H9 (cell line): ENCODE measurements around the gene TMEM219. TPM values are rescaled to one million over a fixed set of nuclear protein-coding genes. Genes with fewer than 3 reads are reported as not detected.

ENCODE experiments used
- DNase-seq: peaks from one replicate; pipeline ENCODE4 v3.0.0-alpha.2; 2017
- H2AFZ ChIP-seq: one replicate; pipeline ENCODE4 v1.6.1; 2013; ENCODE audit warnings: mild to moderate bottlenecking, low read length, control low read depth, moderate library complexity
- H2AK5ac ChIP-seq: 2 replicates; pipeline ENCODE4 v1.6.1; 2013; ENCODE audit warnings: low read length, control low read depth, mixed read lengths; ENCODE audit not compliant: insufficient read length
- H2BK120ac ChIP-seq: one replicate; pipeline ENCODE4 v1.6.1; 2013; ENCODE audit warnings: low read depth, mild to moderate bottlenecking, low read length, control low read depth, inconsistent platforms; ENCODE audit not compliant: poor library complexity, severe bottlenecking
- H2BK12ac ChIP-seq: 2 replicates; pipeline ENCODE4 v1.6.1; 2013; ENCODE audit warnings: low read length, control low read depth, mixed read lengths, low read depth; ENCODE audit not compliant: insufficient read length
- H2BK15ac ChIP-seq: 2 replicates; pipeline ENCODE4 v1.6.1; 2013; ENCODE audit warnings: low read depth, low read length, control low read depth
- H2BK20ac ChIP-seq: one replicate; pipeline ENCODE4 v1.6.1; 2013; ENCODE audit warnings: low read depth, mild to moderate bottlenecking, low read length, control low read depth, inconsistent platforms; ENCODE audit not compliant: poor library complexity, severe bottlenecking
- H2BK5ac ChIP-seq: 2 replicates; pipeline ENCODE4 v1.6.1; 2013; ENCODE audit warnings: low read length, control low read depth, mixed read lengths; ENCODE audit not compliant: insufficient read length
- H3K14ac ChIP-seq: 2 replicates; pipeline ENCODE4 v1.6.1; 2013; ENCODE audit warnings: low read length, control low read depth; ENCODE audit not compliant: insufficient read depth
- H3K18ac ChIP-seq: 2 replicates; pipeline ENCODE4 v1.6.1; 2013; ENCODE audit warnings: low read depth, mild to moderate bottlenecking, mixed read lengths, low read length, control low read depth; ENCODE audit not compliant: insufficient read length
- H3K23ac ChIP-seq: 2 replicates; pipeline ENCODE4 v1.6.1; 2013; ENCODE audit warnings: low read length, control low read depth, mixed read lengths, low read depth; ENCODE audit not compliant: insufficient read length
- H3K23me2 ChIP-seq: 2 replicates; pipeline ENCODE4 v1.6.1; 2013; ENCODE audit warnings: low read depth, mild to moderate bottlenecking, mixed read lengths, low read length, control low read depth; ENCODE audit not compliant: insufficient read length, poor library complexity, severe bottlenecking
- H3K27ac ChIP-seq: 2 replicates; pipeline ENCODE4 v1.5.1; 2013; ENCODE audit warnings: low read length, control low read depth, mixed read lengths, low read depth; ENCODE audit not compliant: insufficient read length
- H3K27me3 ChIP-seq: 2 replicates; pipeline ENCODE4 v1.6.1; 2013; ENCODE audit warnings: low read length, control low read depth, inconsistent platforms; ENCODE audit not compliant: insufficient read depth
- H3K4ac ChIP-seq: 2 replicates; pipeline ENCODE4 v1.6.1; 2013; ENCODE audit warnings: low read depth, mild to moderate bottlenecking, control low read depth, inconsistent platforms, low read length, moderate library complexity
- H3K4me1 ChIP-seq: 2 replicates; pipeline ENCODE4 v1.6.1; 2013; ENCODE audit warnings: low read length, control low read depth, inconsistent platforms; ENCODE audit not compliant: insufficient read depth
- H3K4me2 ChIP-seq: 2 replicates; pipeline ENCODE4 v1.6.1; 2013; ENCODE audit warnings: low read length, control low read depth, mixed read lengths; ENCODE audit not compliant: insufficient read length, insufficient read depth
- H3K56ac ChIP-seq: 2 replicates; pipeline ENCODE4 v1.6.1; 2013; ENCODE audit warnings: low read depth, mild to moderate bottlenecking, mixed read lengths, low read length, control low read depth; ENCODE audit not compliant: insufficient read length
- H3K79me1 ChIP-seq: 2 replicates; pipeline ENCODE4 v1.6.1; 2013; ENCODE audit warnings: low read depth, mild to moderate bottlenecking, moderate library complexity, low read length, control low read depth, inconsistent platforms; ENCODE audit not compliant: insufficient read depth, poor library complexity, severe bottlenecking
- H3K79me2 ChIP-seq: 2 replicates; pipeline ENCODE4 v1.6.1; 2013; ENCODE audit warnings: low read length, control low read depth, inconsistent platforms; ENCODE audit not compliant: insufficient read depth
- H3K9ac ChIP-seq: 2 replicates; pipeline ENCODE4 v1.6.1; 2013; ENCODE audit warnings: low read length, control low read depth, mixed read lengths; ENCODE audit not compliant: insufficient read length; ENCODE audit errors: extremely low read depth
- H3K9me3 ChIP-seq: one replicate; pipeline ENCODE4 v1.6.1; 2013; ENCODE audit warnings: low read depth, low read length, inconsistent platforms; ENCODE audit not compliant: control insufficient read depth
- H3T11ph ChIP-seq: one replicate; pipeline ENCODE4 v1.6.1; 2013; ENCODE audit warnings: mild to moderate bottlenecking, low read length, control low read depth, inconsistent platforms
- H4K20me1 ChIP-seq: one replicate; pipeline ENCODE4 v1.6.1; 2013; ENCODE audit not compliant: control insufficient read depth, insufficient read length, insufficient read depth
- H4K5ac ChIP-seq: 2 replicates; pipeline ENCODE4 v1.6.1; 2013; ENCODE audit warnings: low read depth, mild to moderate bottlenecking, mixed read lengths, low read length, control low read depth; ENCODE audit not compliant: insufficient read length
- H4K8ac ChIP-seq: replicated peaks from 2 replicates; pipeline ENCODE4 v1.6.1; 2013; ENCODE audit warnings: low read length, control low read depth, mixed read lengths, low read depth; ENCODE audit not compliant: insufficient read length
- H4K91ac ChIP-seq: 2 replicates; pipeline ENCODE4 v1.6.1; 2013; ENCODE audit warnings: low read depth, mild to moderate bottlenecking, moderate library complexity, mixed read lengths, low read length, control low read depth; ENCODE audit not compliant: insufficient read length
- H3K27ac Mint-ChIP-seq, 3 experiments: 2 replicates in 2 of 3; 3 replicates in 1 of 3; pipeline ENCODE4 v1.8.0; 2020 to 2021; ENCODE audit warnings: mixed read lengths in 3 of 3, mild to moderate bottlenecking in 1 of 3, moderate library complexity in 1 of 3
- H3K27me3 Mint-ChIP-seq: 2 replicates; pipeline ENCODE4 v1.8.0; 2021; ENCODE audit warnings: low read depth, mild to moderate bottlenecking, moderate library complexity, mixed read lengths
- H3K36me3 Mint-ChIP-seq, 3 experiments: 2 replicates in 2 of 3; 3 replicates in 1 of 3; pipeline ENCODE4 v1.8.0; 2020 to 2021; ENCODE audit warnings: low read depth in 3 of 3, mixed read lengths in 3 of 3; ENCODE audit not compliant: insufficient read depth in 1 of 3
- H3K4me1 Mint-ChIP-seq, 2 experiments: 2 replicates each; pipeline ENCODE4 v1.8.0; 2020; ENCODE audit warnings: mixed read lengths in 2 of 2
- H3K4me3 Mint-ChIP-seq, 2 experiments: 2 replicates in 1 of 2; 3 replicates in 1 of 2; pipeline ENCODE4 v1.8.0; 2020 to 2021; ENCODE audit warnings: mild to moderate bottlenecking in 2 of 2, mixed read lengths in 2 of 2, moderate library complexity in 1 of 2
- H3K9me3 Mint-ChIP-seq, 2 experiments: 2 replicates in 1 of 2; 3 replicates in 1 of 2; pipeline ENCODE4 v1.8.0; 2020; ENCODE audit warnings: mild to moderate bottlenecking in 2 of 2, mixed read lengths in 2 of 2, moderate library complexity in 1 of 2
- WGBS: extraction: QIAGEN DNeasy Blood & Tissue Kit; methylation state at CpG from one replicate; pipeline ENCODE4 v1.1.7; 2013; ENCODE audit warnings: missing lambda C conversion rate, low lambda C conversion rate, mixed read lengths; ENCODE audit not compliant: insufficient read length; ENCODE audit errors: extremely low coverage; 5-methylcytosine and 5-hydroxymethylcytosine counted together
- total RNA-seq: library from RNA; stranded (reverse); gene quantifications from 2 replicates; pipeline ENCODE4 v1.2.1, GENCODE V29; 2021
- TF ChIP-seq, protein P1 (sequence below): fragments of 200-600 bp; sonication (generic); conservative IDR thresholded peaks from 3 replicates; pipeline ENCODE4 v1.8.0; 2021; ENCODE audit warnings: antibody characterized with exemption, mild to moderate bottlenecking

TMEM219 gene
- total RNA-seq, 1 experiment from 2014 or later = 89.1 TPM

DNA sequence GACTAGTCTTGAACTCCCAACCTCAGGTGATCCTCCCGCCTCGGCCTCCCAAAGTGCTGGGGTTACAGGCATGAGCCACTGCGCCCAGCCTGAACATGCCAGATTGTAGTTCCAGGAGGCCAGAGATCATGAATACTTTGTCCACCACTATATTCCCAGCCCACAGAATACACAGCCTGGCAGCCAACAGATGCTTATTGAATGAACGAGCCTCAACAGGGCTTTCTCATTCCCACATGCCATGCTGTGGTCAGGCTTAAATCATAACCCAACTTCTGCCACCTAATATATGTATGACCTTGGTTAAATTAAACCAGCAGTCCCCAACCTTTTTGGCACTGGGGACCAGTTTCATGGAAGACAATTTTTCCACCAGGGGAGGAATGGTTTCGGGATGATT lies 3.1 kb upstream of the TMEM219 start:
- Histone ChIP-seq H2BK20ac (no peak overlapping the region), H2BK5ac (no peak overlapping the region), H3K4ac (no peak overlapping the region)

More for the DNA sequence above, 3.1 kb upstream of the TMEM219 start:
- no peak overlapping the region for H2BK120ac ChIP-seq
- no peak overlapping the region for H3K14ac ChIP-seq
- H3K79me1 ChIP-seq = no peaks in the 10 kb centered on the region
- H4K91ac ChIP-seq = no peak overlapping the region
- no peak overlapping the region for H3K27ac ChIP-seq
- H3K9me3 ChIP-seq = no peaks in the 10 kb centered on the region
- no peak for DNase-seq
- WGBS = no CpG with 5 or more reads among the region's 5 CpGs
- no peak overlapping the region for H3K56ac ChIP-seq
- H3T11ph ChIP-seq = no peak overlapping the region
- H2BK15ac ChIP-seq = no peak overlapping the region
- H3K27me3 Mint-ChIP-seq = peaks cover 4% of the 10 kb centered on the region
- H2AK5ac ChIP-seq = no peak overlapping the region
- H3K23ac ChIP-seq = no peak overlapping the region
- no peak overlapping the region for H2AFZ ChIP-seq
- H3K4me1 ChIP-seq = no peaks in the 10 kb centered on the region; the same call in 1 of the 2 replicates
- H2BK12ac ChIP-seq = no peak overlapping the region
- H3K36me3 Mint-ChIP-seq = peaks cover 3 to 6% (median 6%) of the 10 kb centered on the region in 3 experiments; a peak in 5 of 7 replicates
- no peak overlapping the region for H3K27ac Mint-ChIP-seq
- no peaks in the 10 kb centered on the region for H4K20me1 ChIP-seq
- no peak overlapping the region for H3K4me3 Mint-ChIP-seq
- peaks cover 9% of the 10 kb centered on the region for H3K23me2 ChIP-seq
- no peaks in the 10 kb centered on the region for H3K9me3 Mint-ChIP-seq
- TF ChIP-seq, protein P1, sequence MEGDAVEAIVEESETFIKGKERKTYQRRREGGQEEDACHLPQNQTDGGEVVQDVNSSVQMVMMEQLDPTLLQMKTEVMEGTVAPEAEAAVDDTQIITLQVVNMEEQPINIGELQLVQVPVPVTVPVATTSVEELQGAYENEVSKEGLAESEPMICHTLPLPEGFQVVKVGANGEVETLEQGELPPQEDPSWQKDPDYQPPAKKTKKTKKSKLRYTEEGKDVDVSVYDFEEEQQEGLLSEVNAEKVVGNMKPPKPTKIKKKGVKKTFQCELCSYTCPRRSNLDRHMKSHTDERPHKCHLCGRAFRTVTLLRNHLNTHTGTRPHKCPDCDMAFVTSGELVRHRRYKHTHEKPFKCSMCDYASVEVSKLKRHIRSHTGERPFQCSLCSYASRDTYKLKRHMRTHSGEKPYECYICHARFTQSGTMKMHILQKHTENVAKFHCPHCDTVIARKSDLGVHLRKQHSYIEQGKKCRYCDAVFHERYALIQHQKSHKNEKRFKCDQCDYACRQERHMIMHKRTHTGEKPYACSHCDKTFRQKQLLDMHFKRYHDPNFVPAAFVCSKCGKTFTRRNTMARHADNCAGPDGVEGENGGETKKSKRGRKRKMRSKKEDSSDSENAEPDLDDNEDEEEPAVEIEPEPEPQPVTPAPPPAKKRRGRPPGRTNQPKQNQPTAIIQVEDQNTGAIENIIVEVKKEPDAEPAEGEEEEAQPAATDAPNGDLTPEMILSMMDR = no peak
- no peak overlapping the region for H4K5ac ChIP-seq
- no peaks in the 10 kb centered on the region for H3K27me3 ChIP-seq
- no peak overlapping the region for H4K8ac ChIP-seq
- H3K18ac ChIP-seq = no peak overlapping the region
- H3K9ac ChIP-seq = no peak overlapping the region
- no peaks in the 10 kb centered on the region for H3K79me2 ChIP-seq
- H3K4me1 Mint-ChIP-seq = peaks cover 13 to 16% of the 10 kb centered on the region in 2 experiments
- H3K4me2 ChIP-seq = no peak overlapping the region
